ENCODE measurements around the gene IGSF21. TPM values are rescaled to one million over a fixed set of nuclear protein-coding genes. Genes with fewer than 3 reads are reported as not detected.

Gene IGSF21
- polyA plus RNA-seq, 1 of the 3 experiments (the other 2 are of a cell fraction) = not detected

GRCh38 chr1:18112611-18113010 lies 5.0 kb downstream of the IGSF21 start:
- Histone ChIP-seq H3K27me3 (ENCODE audit: insufficient read depth) (peaks cover 15% of the 10 kb centered on the region; the same call in 1 of the 2 replicates), H3K27ac (ENCODE audit: low read depth in 2 of 2, low read length in 1 of 2) (no peak overlapping the region), H3K4me3 (ENCODE audit: low read depth in 2 of 2, low read length in 1 of 2) (no peak overlapping the region), H2AFZ (ENCODE audit: low read depth) (no peak overlapping the region), H3K9ac (no peak overlapping the region), H3K79me2 (ENCODE audit: insufficient read depth) (no peaks in the 10 kb centered on the region), H3F3A (replicated peaks; ENCODE audit: insufficient read depth) (no peaks in the 10 kb centered on the region), H4K20me1 (ENCODE audit: insufficient read depth) (no peaks in the 10 kb centered on the region), H3K4me2 (no peak overlapping the region), H3K4me1 (ENCODE audit: control insufficient read depth in 1 of 2, insufficient read depth in 2 of 2, low read depth in 1 of 2, low read length in 1 of 2) (peaks cover 0 to 21% of the 10 kb centered on the region in 2 experiments; a peak in 1 of 4 replicates), H3K9me2 (no peaks in the 10 kb centered on the region), H3K9me3 (no peaks in the 10 kb centered on the region), H3K36me3 (replicated peaks in 1 of 2; ENCODE audit: control insufficient read depth in 1 of 2, insufficient read depth in 2 of 2, low read length in 1 of 2) (no peaks in the 10 kb centered on the region)
- ChIA-PET CTCF (interaction anchor here (1.2 to 2.7 kb wide), 2 partner anchors 28 to 122 kb away, joined by 3 to 9 read pairs; no protein-coding TSS in a partner anchor), POLR2A (no interaction called here)
- WGBS (ENCODE audit: low lambda C conversion rate) = 63% methylated on average over 3 of the region's 3 CpGs
- no peak for TF ChIP-seq NFIC (IDR thresholded peaks at IDR 0.05; ENCODE audit: borderline replicate concordance)
- TF ChIP-seq USF1 (IDR thresholded peaks at IDR 0.05; ENCODE audit: borderline replicate concordance, low read depth) = no peak
- TF ChIP-seq FOXM1 (IDR thresholded peaks at IDR 0.05; ENCODE audit: low read depth) = no peak
- no peak for TF ChIP-seq TCF12 (IDR thresholded peaks at IDR 0.05)
- no peak for TF ChIP-seq RCOR1 (IDR thresholded peaks at IDR 0.05; ENCODE audit: low read length)
- TF ChIP-seq SMC3 (IDR thresholded peaks at IDR 0.05; ENCODE audit: low read depth, low read length) = no peak
- DNase-seq = no peak

GRCh38 chr1:18114726-18115410 lies 7.3 kb downstream of the IGSF21 start:
- Histone ChIP-seq H3K4me3 (ENCODE audit: low read depth in 2 of 2, low read length in 1 of 2) (no peak overlapping the region), H3K4me1 (ENCODE audit: control insufficient read depth in 1 of 2, insufficient read depth in 2 of 2, low read depth in 1 of 2, low read length in 1 of 2) (peaks cover 0 to 6% of the 10 kb centered on the region in 2 experiments; a peak in 1 of 4 replicates), H4K20me1 (ENCODE audit: insufficient read depth) (no peaks in the 10 kb centered on the region), H2AFZ (ENCODE audit: low read depth) (no peak overlapping the region), H3K9me2 (no peaks in the 10 kb centered on the region), H3K9ac (no peak overlapping the region), H3K36me3 (replicated peaks in 1 of 2; ENCODE audit: control insufficient read depth in 1 of 2, insufficient read depth in 2 of 2, low read length in 1 of 2) (no peaks in the 10 kb centered on the region), H3K27me3 (ENCODE audit: insufficient read depth) (no peaks in the 10 kb centered on the region), H3K79me2 (ENCODE audit: insufficient read depth) (no peaks in the 10 kb centered on the region), H3K4me2 (no peak overlapping the region), H3K27ac (ENCODE audit: low read depth in 2 of 2, low read length in 1 of 2) (no peak overlapping the region), H3F3A (replicated peaks; ENCODE audit: insufficient read depth) (no peaks in the 10 kb centered on the region), H3K9me3 (no peaks in the 10 kb centered on the region)
- WGBS (ENCODE audit: low lambda C conversion rate) = 8% methylated on average over 3 of the region's 3 CpGs
- CTCF ChIA-PET = interaction anchor here (0.9 to 1.1 kb wide), 6 partner anchors 11 to 461 kb away, joined by 3 read pairs; no protein-coding TSS in a partner anchor
- POLR2A ChIA-PET = no interaction called here
- no peak for DNase-seq
- no peak for TF ChIP-seq USF1 (IDR thresholded peaks at IDR 0.05; ENCODE audit: borderline replicate concordance, low read depth)
- no peak for TF ChIP-seq JUND (IDR thresholded peaks at IDR 0.05)
- TF ChIP-seq FOSL2 (IDR thresholded peaks at IDR 0.05; ENCODE audit: borderline replicate concordance, low read depth) = no peak
- no peak for TF ChIP-seq MAX (IDR thresholded peaks at IDR 0.05; ENCODE audit: low read depth)
- no peak for TF ChIP-seq ZBTB33 (IDR thresholded peaks at IDR 0.05; ENCODE audit: borderline replicate concordance, low read depth)
- no peak for TF ChIP-seq GABPA (IDR thresholded peaks at IDR 0.05; ENCODE audit: low read depth)
- no peak for TF ChIP-seq NFIC (IDR thresholded peaks at IDR 0.05; ENCODE audit: borderline replicate concordance)
- TF ChIP-seq RXRA (IDR thresholded peaks at IDR 0.05; ENCODE audit: borderline replicate concordance, low read depth) = no peak
- TF ChIP-seq GATA2 (CRISPR knock-in tag; IDR thresholded peaks at IDR 0.05) = no peak
- TF ChIP-seq SMC3 (IDR thresholded peaks at IDR 0.05; ENCODE audit: low read depth, low read length) = no peak
- no peak for TF ChIP-seq TEAD4 (IDR thresholded peaks at IDR 0.05; ENCODE audit: borderline replicate concordance, insufficient read depth)
- no peak for TF ChIP-seq NRF1 (IDR thresholded peaks at IDR 0.05; ENCODE audit: low read depth, low read length)
- no peak for TF ChIP-seq RCOR1 (IDR thresholded peaks at IDR 0.05; ENCODE audit: low read length)
- TF ChIP-seq ELF1 (IDR thresholded peaks at IDR 0.05) = no peak
- TF ChIP-seq TAF1 (IDR thresholded peaks at IDR 0.05; ENCODE audit: borderline replicate concordance, low read depth, low read length) = no peak
- no peak for TF ChIP-seq TCF12 (IDR thresholded peaks at IDR 0.05)
- TF ChIP-seq RFX5 (IDR thresholded peaks at IDR 0.05; ENCODE audit: low read length) = no peak
- TF ChIP-seq PBX3 (IDR thresholded peaks at IDR 0.05) = no peak
- TF ChIP-seq MEF2A (IDR thresholded peaks at IDR 0.05; ENCODE audit: borderline replicate concordance, low read depth) = no peak
